Measurements from ENCODE around the gene DNMT1.

Gene DNMT1

DNA sequence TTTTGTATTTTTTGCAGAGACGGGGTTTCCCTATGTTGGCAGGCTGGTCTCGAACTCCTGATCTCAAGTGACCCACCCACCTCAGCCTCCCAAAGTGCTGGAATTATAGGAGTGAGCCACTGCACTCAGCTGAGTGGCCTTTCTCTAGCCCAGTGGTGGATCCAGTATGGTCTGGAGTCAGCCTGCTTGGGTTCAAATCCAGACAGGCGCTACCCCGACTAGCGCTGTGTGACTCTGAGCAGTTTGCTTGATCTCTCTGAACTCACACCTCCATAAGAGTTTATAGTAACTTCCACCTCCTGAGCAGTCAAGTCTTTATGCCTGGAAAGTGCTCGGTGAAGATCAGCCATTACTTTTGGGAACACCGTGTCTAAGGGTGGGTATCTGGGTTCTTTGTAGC is 25.9 kb upstream of the DNMT1 start:
- Histone ChIP-seq H3K4me1 (ENCODE audit: low read length) (peaks cover 51% of the 10 kb centered on the region), H2AFZ (ENCODE audit: low read length) (no peak overlapping the region), H3K9me2 (replicated peaks; ENCODE audit: insufficient read depth, low read length) (no peaks in the 10 kb centered on the region), H4K20me1 (ENCODE audit: insufficient read depth, low read length) (no peaks in the 10 kb centered on the region), H3K36me3 (replicated peaks; ENCODE audit: insufficient read depth, low read length) (no peaks in the 10 kb centered on the region), H3K9me3 (replicated peaks; ENCODE audit: insufficient read depth, low read length) (no peaks in the 10 kb centered on the region), H3K4me3 (ENCODE audit: low read length) (no peak overlapping the region), H3K79me2 (ENCODE audit: low read length) (peaks cover 39% of the 10 kb centered on the region), H3K27ac (ENCODE audit: low read length) (peak overlapping the region; percentile 96), H3K27me3 (replicated peaks; ENCODE audit: insufficient read depth, low read length) (no peaks in the 10 kb centered on the region), H3F3A (ENCODE audit: insufficient read depth, low read length) (peaks cover 42% of the 10 kb centered on the region), H3K9ac (ENCODE audit: low read length) (0 out of 2 replicates have a peak overlapping the region, but pooled peaks have one; percentile 44), H3K4me2 (ENCODE audit: low read depth, low read length) (peak overlapping the region; percentile 38; the same call in 1 of the 2 replicates)
- TF ChIP-seq, protein P1, sequence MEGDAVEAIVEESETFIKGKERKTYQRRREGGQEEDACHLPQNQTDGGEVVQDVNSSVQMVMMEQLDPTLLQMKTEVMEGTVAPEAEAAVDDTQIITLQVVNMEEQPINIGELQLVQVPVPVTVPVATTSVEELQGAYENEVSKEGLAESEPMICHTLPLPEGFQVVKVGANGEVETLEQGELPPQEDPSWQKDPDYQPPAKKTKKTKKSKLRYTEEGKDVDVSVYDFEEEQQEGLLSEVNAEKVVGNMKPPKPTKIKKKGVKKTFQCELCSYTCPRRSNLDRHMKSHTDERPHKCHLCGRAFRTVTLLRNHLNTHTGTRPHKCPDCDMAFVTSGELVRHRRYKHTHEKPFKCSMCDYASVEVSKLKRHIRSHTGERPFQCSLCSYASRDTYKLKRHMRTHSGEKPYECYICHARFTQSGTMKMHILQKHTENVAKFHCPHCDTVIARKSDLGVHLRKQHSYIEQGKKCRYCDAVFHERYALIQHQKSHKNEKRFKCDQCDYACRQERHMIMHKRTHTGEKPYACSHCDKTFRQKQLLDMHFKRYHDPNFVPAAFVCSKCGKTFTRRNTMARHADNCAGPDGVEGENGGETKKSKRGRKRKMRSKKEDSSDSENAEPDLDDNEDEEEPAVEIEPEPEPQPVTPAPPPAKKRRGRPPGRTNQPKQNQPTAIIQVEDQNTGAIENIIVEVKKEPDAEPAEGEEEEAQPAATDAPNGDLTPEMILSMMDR (IDR thresholded peaks at IDR 0.05; ENCODE audit: low read length), result no peak
- TF ChIP-seq EZH2phosphoT487 (IDR thresholded peaks at IDR 0.05; ENCODE audit: low read length) (no peak), EZH2 (optimal IDR thresholded peaks at IDR 0.05; ENCODE audit: low read depth, low read length) (no peak)
- DNase-seq, result no peak

GRCh38 chr19:10219678-10220077 is 24.9 kb upstream of the DNMT1 start:
- H3K4me2 ChIP-seq (ENCODE audit: low read depth, low read length), result peak overlapping the region; percentile 30; the same call in 1 of the 2 replicates

GRCh38 chr19:10217085-10217484 is 22.3 kb upstream of the DNMT1 start:
- Histone ChIP-seq H3K79me2 (ENCODE audit: low read length) (peaks cover 19% of the 10 kb centered on the region), H3K9me2 (replicated peaks; ENCODE audit: insufficient read depth, low read length) (no peaks in the 10 kb centered on the region), H3K27ac (ENCODE audit: low read length) (no peak overlapping the region), H3F3A (ENCODE audit: insufficient read depth, low read length) (peaks cover 28% of the 10 kb centered on the region), H3K36me3 (replicated peaks; ENCODE audit: insufficient read depth, low read length) (no peaks in the 10 kb centered on the region), H3K4me1 (ENCODE audit: low read length) (peaks cover 31% of the 10 kb centered on the region), H2AFZ (ENCODE audit: low read length) (no peak overlapping the region), H3K9me3 (replicated peaks; ENCODE audit: insufficient read depth, low read length) (no peaks in the 10 kb centered on the region), H4K20me1 (ENCODE audit: insufficient read depth, low read length) (no peaks in the 10 kb centered on the region), H3K27me3 (replicated peaks; ENCODE audit: insufficient read depth, low read length) (no peaks in the 10 kb centered on the region), H3K4me3 (ENCODE audit: low read length) (no peak overlapping the region), H3K9ac (ENCODE audit: low read length) (no peak overlapping the region), H3K4me2 (ENCODE audit: low read depth, low read length) (no peak overlapping the region)
- no peak for TF ChIP-seq EZH2phosphoT487 (IDR thresholded peaks at IDR 0.05; ENCODE audit: low read length)
- no peak for DNase-seq

More at GRCh38 chr19:10219678-10220077, 24.9 kb upstream of the DNMT1 start:
- Histone ChIP-seq H3K79me2 (ENCODE audit: low read length) (peaks cover 33% of the 10 kb centered on the region), H3K9me3 (replicated peaks; ENCODE audit: insufficient read depth, low read length) (no peaks in the 10 kb centered on the region), H3F3A (ENCODE audit: insufficient read depth, low read length) (peaks cover 42% of the 10 kb centered on the region), H3K4me3 (ENCODE audit: low read length) (no peak overlapping the region), H3K9ac (ENCODE audit: low read length) (peak overlapping the region; percentile 19; the same call in 1 of the 2 replicates), H3K27ac (ENCODE audit: low read length) (peak overlapping the region; percentile 96), H3K27me3 (replicated peaks; ENCODE audit: insufficient read depth, low read length) (no peaks in the 10 kb centered on the region), H3K9me2 (replicated peaks; ENCODE audit: insufficient read depth, low read length) (no peaks in the 10 kb centered on the region), H3K4me1 (ENCODE audit: low read length) (peaks cover 51% of the 10 kb centered on the region), H4K20me1 (ENCODE audit: insufficient read depth, low read length) (no peaks in the 10 kb centered on the region), H2AFZ (ENCODE audit: low read length) (no peak overlapping the region), H3K36me3 (replicated peaks; ENCODE audit: insufficient read depth, low read length) (no peaks in the 10 kb centered on the region)
- DNase-seq, result peak; percentile 98
- TF ChIP-seq EZH2phosphoT487 (IDR thresholded peaks at IDR 0.05; ENCODE audit: low read length), result no peak
- TF ChIP-seq, protein P1 (IDR thresholded peaks at IDR 0.05; ENCODE audit: low read length), result peak; percentile 79

DNA sequence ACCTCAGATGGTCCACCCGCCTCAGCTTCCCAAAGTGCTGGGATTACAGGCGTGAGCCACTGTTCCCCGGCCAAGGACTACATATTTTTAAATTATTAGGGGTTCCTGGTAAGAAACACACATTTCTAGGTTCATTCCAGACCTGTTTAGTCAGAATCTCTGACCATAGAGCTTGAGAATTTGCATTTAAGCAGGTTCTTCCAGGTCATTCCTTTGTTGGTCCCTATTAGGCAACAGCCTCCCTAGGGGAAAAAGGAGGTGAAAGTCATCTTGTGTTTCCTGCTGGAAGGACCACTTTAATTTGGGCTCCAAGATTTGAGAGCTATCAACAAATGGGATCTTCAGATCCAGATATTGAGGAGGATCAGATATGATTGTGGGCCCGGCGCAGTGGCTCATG is 20.0 kb upstream of the DNMT1 start:
- no peak overlapping the region for H3K4me3 ChIP-seq (ENCODE audit: low read length)
- no peak for DNase-seq
- TF ChIP-seq, protein P1 (IDR thresholded peaks at IDR 0.05; ENCODE audit: low read length), result no peak
- TF ChIP-seq EZH2phosphoT487 (IDR thresholded peaks at IDR 0.05; ENCODE audit: low read length) (no peak), EZH2 (optimal IDR thresholded peaks at IDR 0.05; ENCODE audit: low read depth, low read length) (no peak)
- H3F3A ChIP-seq (ENCODE audit: insufficient read depth, low read length), result peaks cover 5% of the 10 kb centered on the region
- no peak overlapping the region for H3K27ac ChIP-seq (ENCODE audit: low read length)
- H2AFZ ChIP-seq (ENCODE audit: low read length), result no peak overlapping the region
- H3K9me3 ChIP-seq (replicated peaks; ENCODE audit: insufficient read depth, low read length), result no peaks in the 10 kb centered on the region
- H3K4me1 ChIP-seq (ENCODE audit: low read length), result peaks cover 8% of the 10 kb centered on the region
- H3K9ac ChIP-seq (ENCODE audit: low read length), result no peak overlapping the region
- H3K36me3 ChIP-seq (replicated peaks; ENCODE audit: insufficient read depth, low read length), result no peaks in the 10 kb centered on the region
- H3K9me2 ChIP-seq (replicated peaks; ENCODE audit: insufficient read depth, low read length), result no peaks in the 10 kb centered on the region
- H4K20me1 ChIP-seq (ENCODE audit: insufficient read depth, low read length), result no peaks in the 10 kb centered on the region
- no peak overlapping the region for H3K4me2 ChIP-seq (ENCODE audit: low read depth, low read length)
- H3K79me2 ChIP-seq (ENCODE audit: low read length), result peaks cover 3% of the 10 kb centered on the region; the same call in 1 of the 2 replicates
- H3K27me3 ChIP-seq (replicated peaks; ENCODE audit: insufficient read depth, low read length), result no peaks in the 10 kb centered on the region

All from MM.1S (cell line).